ENCODE results near the gene STRIP1. TPM values are rescaled to one million over a fixed set of nuclear protein-coding genes. Genes with fewer than 3 reads are reported as not detected.
A peak's percentile ranks its signal among the peaks of the same experiment; 100 is the strongest.

The STRIP1 gene
- total RNA-seq, 2 experiments from 2014 or later: 74.3 to 80.9 TPM

GRCh38 chr1:110003747-110004428 lies 30.5 kb upstream of the STRIP1 start:
- H3K36me3 ChIP-seq (ENCODE audit: insufficient read depth, low read length): peaks cover under 1% of the 10 kb centered on the region
- peak; percentile 68 for ATAC-seq (ENCODE audit: poor library complexity)
- TF ChIP-seq CTCF (IDR thresholded peaks at IDR 0.05): no peak
- DNase-seq: peak in 7 of 14 experiments; percentile 4 to 45 (median 20)
- H3K4me3 Mint-ChIP-seq: peak overlapping the region; percentile 47
- ChIA-PET CTCF (interaction anchor here (1.0 kb wide), 1 partner anchor 25 kb away, joined by 3 read pairs; no protein-coding TSS in a partner anchor), POLR2A (interaction anchor here (0.5 to 1.4 kb wide), 4 partner anchors 19 to 35 kb away, joined by 3 to 7 read pairs (median 4); partner anchors contain the start of genes AHCYL1 and STRIP1)
- H3K4me3 ChIP-seq (ENCODE audit: low read length): no peak overlapping the region
- no peaks in the 10 kb centered on the region for H3K27me3 Mint-ChIP-seq
- H3K4me1 Mint-ChIP-seq (ENCODE audit: low read depth): peaks cover 42% of the 10 kb centered on the region
- H3K9me3 ChIP-seq (ENCODE audit: control insufficient read depth in 1 of 2, insufficient read depth in 1 of 2, low read length in 2 of 2): no peaks in the 10 kb centered on the region
- peaks cover 4% of the 10 kb centered on the region for H3K36me3 Mint-ChIP-seq (ENCODE audit: low read depth)
- H3K27me3 ChIP-seq (ENCODE audit: control insufficient read depth in 1 of 2, insufficient read depth in 2 of 2, low read length in 2 of 2): no peaks in the 10 kb centered on the region
- no peak overlapping the region for H3K27ac ChIP-seq (ENCODE audit: low read depth in 1 of 2, low read length in 2 of 2)
- no peaks in the 10 kb centered on the region for H3K9me3 Mint-ChIP-seq
- H3K4me1 ChIP-seq (ENCODE audit: insufficient read depth, low read length): peaks cover 10% of the 10 kb centered on the region
- H3K27ac Mint-ChIP-seq: peak overlapping the region; percentile 4
- intact Hi-C loops (cut with DNase I, micrococcal nuclease): no loop called here

- Histone ChIP-seq H3K27me3 (ENCODE audit: control insufficient read depth in 1 of 2, insufficient read depth in 2 of 2, low read length in 2 of 2) (no peaks in the 10 kb centered on the region), H3K4me1 (ENCODE audit: insufficient read depth, low read length) (peaks cover 10% of the 10 kb centered on the region), H3K4me3 (ENCODE audit: low read length) (no peak overlapping the region), H3K27ac (ENCODE audit: low read depth in 1 of 2, low read length in 2 of 2) (no peak overlapping the region), H3K9me3 (ENCODE audit: control insufficient read depth in 1 of 2, insufficient read depth in 1 of 2, low read length in 2 of 2) (no peaks in the 10 kb centered on the region), H3K36me3 (ENCODE audit: insufficient read depth, low read length) (peaks cover 7% of the 10 kb centered on the region)
- POLR2A ChIA-PET: interaction anchor here (1.4 kb wide), 1 partner anchor 20 kb away, joined by 7 read pairs; the partner anchor contains the start of gene AHCYL1
- Mint-ChIP-seq H3K9me3 (no peaks in the 10 kb centered on the region), H3K27ac (no peak overlapping the region), H3K36me3 (ENCODE audit: low read depth) (peaks cover 10% of the 10 kb centered on the region), H3K4me1 (ENCODE audit: low read depth) (peaks cover 42% of the 10 kb centered on the region), H3K27me3 (no peaks in the 10 kb centered on the region), H3K4me3 (peak overlapping the region; percentile 6)
- peak in 3 of 14 experiments; percentile 21 to 49 (median 25) for DNase-seq
- intact Hi-C loops (cut with DNase I, micrococcal nuclease): no loop called here
- CTCF ChIA-PET: interaction anchor here (1.0 kb wide), 1 partner anchor 25 kb away, joined by 3 read pairs; no protein-coding TSS in a partner anchor
- ATAC-seq (ENCODE audit: poor library complexity): no peak
- no peak for TF ChIP-seq CTCF (IDR thresholded peaks at IDR 0.05)
Observed at GRCh38 chr1:110004583-110004982, 29.8 kb upstream of the STRIP1 start.

GRCh38 chr1:110005971-110006370 lies 28.5 kb upstream of the STRIP1 start:
- ChIA-PET CTCF (interaction anchor here (1.8 kb wide), 1 partner anchor 24 kb away, joined by 8 read pairs; no protein-coding TSS in a partner anchor), POLR2A (no interaction called here)
- ATAC-seq (ENCODE audit: poor library complexity) (no peak), DNase-seq (no peak)
- intact Hi-C loops (cut with DNase I, micrococcal nuclease): no loop called here
- H3K4me1 Mint-ChIP-seq (ENCODE audit: low read depth): peaks cover 42% of the 10 kb centered on the region
- H3K27me3 ChIP-seq (ENCODE audit: control insufficient read depth in 1 of 2, insufficient read depth in 2 of 2, low read length in 2 of 2): no peaks in the 10 kb centered on the region
- no peaks in the 10 kb centered on the region for H3K9me3 ChIP-seq (ENCODE audit: control insufficient read depth in 1 of 2, insufficient read depth in 1 of 2, low read length in 2 of 2)
- H3K27ac ChIP-seq (ENCODE audit: low read depth in 1 of 2, low read length in 2 of 2): no peak overlapping the region
- no peak for TF ChIP-seq CTCF (IDR thresholded peaks at IDR 0.05)
- H3K4me3 Mint-ChIP-seq: no peak overlapping the region
- peaks cover 24% of the 10 kb centered on the region for H3K36me3 Mint-ChIP-seq (ENCODE audit: low read depth)
- H3K27me3 Mint-ChIP-seq: no peaks in the 10 kb centered on the region
- peaks cover 10% of the 10 kb centered on the region for H3K4me1 ChIP-seq (ENCODE audit: insufficient read depth, low read length)
- no peaks in the 10 kb centered on the region for H3K9me3 Mint-ChIP-seq
- peaks cover 21% of the 10 kb centered on the region for H3K36me3 ChIP-seq (ENCODE audit: insufficient read depth, low read length)
- H3K27ac Mint-ChIP-seq: no peak overlapping the region
- no peak overlapping the region for H3K4me3 ChIP-seq (ENCODE audit: low read length)

All from CD4-positive, alpha-beta T cell (primary cell).